Activated gamma-delta T cell treated with anti-CD3 and anti-CD28 coated beads, Interleukin-2, amount 50 U/mL, for 16 hours (primary cell): ENCODE data around the gene FHDC1.

Experiments
- DNase-seq: peaks from one replicate; pipeline ENCODE4 v3.0.0-alpha.2; 2020; ENCODE audit warnings: low read depth

The FHDC1 gene

GRCh38 chr4:153005899-153006381 is 69.8 kb downstream of the FHDC1 start:
- DNase-seq: no peak

- DNase-seq: no peak
Measured at GRCh38 chr4:153008578-153009199, 72.6 kb downstream of the FHDC1 start.

- no peak for DNase-seq
Measured at GRCh38 chr4:153010146-153010545, 74.0 kb downstream of the FHDC1 start.

GRCh38 chr4:153013202-153013977 is 77.3 kb downstream of the FHDC1 start:
- no peak for DNase-seq

GRCh38 chr4:153014460-153014859 is 78.3 kb downstream of the FHDC1 start:
- DNase-seq: no peak

- no peak for DNase-seq
Measured at GRCh38 chr4:153016592-153016991, 80.5 kb downstream of the FHDC1 start.

GRCh38 chr4:153018031-153018430 is 81.9 kb downstream of the FHDC1 start:
- DNase-seq: no peak

GRCh38 chr4:153018684-153019083 is 82.6 kb downstream of the FHDC1 start:
- no peak for DNase-seq

- DNase-seq: no peak
Measured at GRCh38 chr4:153019906-153020305, 83.8 kb downstream of the FHDC1 start.

- no peak for DNase-seq
Measured at GRCh38 chr4:153020457-153020856, 84.3 kb downstream of the FHDC1 start.

- DNase-seq: no peak
Measured at GRCh38 chr4:153021276-153021675, 85.2 kb downstream of the FHDC1 start.

GRCh38 chr4:153022241-153022715 is 86.2 kb downstream of the FHDC1 start:
- no peak for DNase-seq

GRCh38 chr4:153023139-153023538 is 87.0 kb downstream of the FHDC1 start:
- no peak for DNase-seq

GRCh38 chr4:153023692-153024394 is 87.7 kb downstream of the FHDC1 start:
- no peak for DNase-seq

- no peak for DNase-seq
Measured at GRCh38 chr4:153024466-153024865, 88.3 kb downstream of the FHDC1 start.

- DNase-seq: no peak
Measured at GRCh38 chr4:153025406-153025805, 89.3 kb downstream of the FHDC1 start.

GRCh38 chr4:153026591-153027346 is 90.6 kb downstream of the FHDC1 start:
- no peak for DNase-seq

GRCh38 chr4:153027866-153028265 is 91.7 kb downstream of the FHDC1 start:
- no peak for DNase-seq

GRCh38 chr4:153028535-153028934 is 92.4 kb downstream of the FHDC1 start:
- no peak for DNase-seq
